HG02885 (cell line): ENCODE results near the gene CYP2W1.
"Not testable (repeated sequence)": the region's sequence is repeated elsewhere in the genome, so short reads cannot be mapped to it uniquely, and the experiment has no call there.

Experiments
- ATAC-seq: cut with Tn5 transposase; IDR thresholded peaks from one replicate; pipeline ENCODE4 v1.9.1; 2021; ENCODE audit warnings: mild to moderate bottlenecking; ENCODE audit not compliant: unreplicated experiment, poor library complexity

Gene CYP2W1

GRCh38 chr7:949021-949934 lies 33.7 kb upstream of the CYP2W1 start:
- no peak for ATAC-seq

DNA sequence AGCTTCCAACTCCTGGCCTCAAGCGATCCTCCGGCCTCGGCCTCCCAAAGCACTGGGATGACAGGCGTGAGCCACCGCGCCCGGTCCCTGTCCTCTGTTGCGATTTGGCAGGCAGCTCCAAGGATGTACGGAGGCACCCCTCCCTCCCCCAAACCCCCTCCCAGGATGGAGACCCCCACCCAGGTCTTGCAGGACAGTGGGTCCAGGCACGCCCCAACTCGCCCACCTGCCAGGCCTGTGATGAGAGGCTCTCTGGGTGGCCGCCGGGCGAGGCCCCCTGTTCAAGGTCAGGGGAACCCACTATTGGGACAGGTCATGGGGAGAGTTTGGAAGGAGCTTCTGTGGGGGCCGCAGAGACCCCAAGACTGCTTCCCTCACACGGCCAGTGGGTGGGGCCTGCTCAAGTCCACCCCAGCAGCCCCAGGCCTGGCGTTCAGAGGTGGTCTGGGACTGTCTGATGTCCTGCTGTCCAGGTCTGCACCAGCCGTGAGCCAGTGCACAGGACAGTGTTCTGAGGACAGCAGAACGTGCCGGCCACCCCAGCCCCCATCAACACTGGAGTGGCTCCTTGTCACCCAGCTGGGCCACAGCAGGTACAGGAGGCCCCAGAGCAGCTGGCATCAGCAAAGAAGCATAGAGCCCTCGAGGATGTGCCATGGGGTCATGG lies 31.0 kb upstream of the CYP2W1 start:
- no peak for ATAC-seq

DNA sequence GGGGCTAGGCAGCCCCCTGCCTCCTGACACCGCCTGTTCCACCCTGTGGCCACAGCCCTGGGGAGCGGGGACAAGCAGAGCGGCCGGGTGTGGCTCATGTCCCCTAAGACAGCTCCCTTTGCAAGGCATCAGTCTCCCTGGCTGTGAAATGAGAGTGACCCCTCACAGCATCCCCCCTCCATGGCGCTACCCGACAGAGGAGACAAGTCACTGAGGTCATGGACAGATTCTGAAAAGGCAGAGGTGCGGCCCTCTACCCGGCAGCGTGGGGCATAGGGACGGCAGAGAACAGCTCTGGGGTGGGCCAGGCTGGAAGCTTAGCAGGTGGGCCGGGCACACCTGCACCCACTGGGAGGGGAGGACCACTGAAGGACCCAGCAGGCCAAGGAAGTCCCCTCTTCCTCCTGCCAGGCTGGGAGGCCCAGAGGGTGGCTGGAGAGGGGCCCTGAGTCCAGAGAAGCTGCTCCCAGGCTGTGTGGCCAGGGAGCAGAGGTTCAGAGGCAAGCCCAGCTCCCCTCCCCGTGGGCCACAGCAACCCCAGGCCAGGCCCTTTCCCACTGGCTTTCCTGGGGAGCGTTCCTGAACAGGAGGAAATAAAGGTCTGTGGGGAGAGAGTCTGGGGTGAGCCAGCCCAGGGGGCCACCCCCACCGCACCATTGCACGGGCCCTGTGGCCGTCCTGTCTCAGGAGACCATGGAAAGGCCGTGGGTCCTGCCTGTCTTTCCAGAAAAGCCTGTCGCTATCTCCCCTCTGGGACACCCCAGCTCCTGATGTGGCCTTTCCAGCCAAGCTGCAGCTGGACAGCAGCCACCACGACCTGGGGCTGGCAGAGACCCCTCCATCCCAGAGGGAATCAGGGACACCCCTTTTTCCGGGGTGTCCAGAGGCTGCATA lies 30.2 kb upstream of the CYP2W1 start:
- ATAC-seq: no peak

- peak; percentile 34 for ATAC-seq
Observed at GRCh38 chr7:953547-954327, 29.2 kb upstream of the CYP2W1 start.

GRCh38 chr7:954330-955238 lies 28.4 kb upstream of the CYP2W1 start, which contains the start of gene ADAP1:
TSS of gene ADAP1 (minus strand) at chr7:954680. CDS start at chr7:954477, 203 bp downstream.
- peak; percentile 67 for ATAC-seq

DNA sequence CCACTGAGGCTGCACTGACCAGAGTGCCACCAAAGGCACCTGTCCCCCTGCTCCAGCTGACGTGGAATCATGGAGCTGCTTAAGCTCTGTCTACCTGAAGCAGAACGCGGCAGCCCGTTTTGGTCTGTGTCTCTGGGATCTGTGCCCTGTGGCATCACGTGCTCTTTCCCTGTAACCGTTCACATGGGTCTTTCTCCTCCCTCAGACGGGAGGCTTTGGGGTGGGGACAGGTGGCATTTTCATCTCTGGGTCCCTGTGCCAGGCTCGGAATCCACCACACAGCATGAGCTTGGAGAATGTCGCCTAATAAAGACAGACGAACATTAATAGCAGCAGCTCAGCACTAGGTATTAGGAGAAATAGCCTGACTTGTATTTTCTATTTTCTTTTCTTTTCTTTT lies 26.9 kb upstream of the CYP2W1 start:
- no peak for ATAC-seq

- no peak for ATAC-seq
Observed at GRCh38 chr7:957418-958220, 25.4 kb upstream of the CYP2W1 start.

- ATAC-seq: no peak
Observed at GRCh38 chr7:958221-959200, 24.5 kb upstream of the CYP2W1 start.

- no peak for ATAC-seq
Observed at GRCh38 chr7:959271-959670, 23.7 kb upstream of the CYP2W1 start.

DNA sequence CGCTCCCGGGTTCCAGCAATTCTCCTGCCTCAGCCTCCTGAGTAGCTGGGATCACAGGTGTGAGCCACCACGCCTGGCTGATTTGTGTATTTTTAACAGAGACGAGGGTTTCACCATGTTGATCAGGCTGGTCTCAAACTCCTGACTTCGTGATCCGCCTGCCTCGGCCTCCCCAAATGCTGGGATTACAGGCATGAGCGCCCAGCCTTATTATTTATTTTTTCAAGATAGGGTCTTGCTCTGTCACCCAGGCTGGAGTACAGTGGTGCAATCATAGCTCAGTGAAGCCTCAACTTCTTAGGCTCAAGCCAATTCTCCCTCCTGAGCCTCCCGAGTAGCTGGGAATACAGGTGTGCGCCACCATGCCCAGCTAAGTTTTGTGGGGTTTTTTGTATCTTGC lies 23.2 kb upstream of the CYP2W1 start:
- not testable (repeated sequence) for ATAC-seq

DNA sequence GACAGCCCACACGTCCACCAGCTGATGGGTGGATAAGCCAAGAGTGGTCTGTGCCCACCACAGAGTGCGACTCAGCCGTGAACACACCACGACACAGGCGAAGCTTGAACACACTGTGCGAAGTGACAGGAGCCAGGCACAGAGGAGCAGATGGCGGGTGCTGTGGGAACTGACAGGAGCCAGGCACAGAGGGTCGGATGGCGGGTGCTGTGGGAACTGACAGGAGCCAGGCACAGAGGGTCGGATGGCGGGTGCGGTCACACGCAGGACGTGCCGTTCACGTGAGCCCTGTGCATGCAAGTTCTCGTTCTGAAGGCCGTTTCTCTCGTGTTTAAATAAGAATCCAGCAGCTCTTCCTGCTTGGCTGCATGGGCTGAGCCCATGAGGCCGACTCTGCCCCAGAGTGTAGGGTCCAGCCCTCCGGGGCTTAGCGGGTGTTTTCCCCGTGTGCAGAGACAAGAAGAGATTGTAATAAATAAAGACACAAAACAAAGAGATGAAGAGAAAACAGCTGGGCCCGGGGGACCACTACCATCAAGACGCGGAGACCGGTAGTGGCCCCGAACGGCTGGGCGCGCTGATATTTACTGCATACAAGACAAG lies 22.6 kb upstream of the CYP2W1 start:
- no peak for ATAC-seq

DNA sequence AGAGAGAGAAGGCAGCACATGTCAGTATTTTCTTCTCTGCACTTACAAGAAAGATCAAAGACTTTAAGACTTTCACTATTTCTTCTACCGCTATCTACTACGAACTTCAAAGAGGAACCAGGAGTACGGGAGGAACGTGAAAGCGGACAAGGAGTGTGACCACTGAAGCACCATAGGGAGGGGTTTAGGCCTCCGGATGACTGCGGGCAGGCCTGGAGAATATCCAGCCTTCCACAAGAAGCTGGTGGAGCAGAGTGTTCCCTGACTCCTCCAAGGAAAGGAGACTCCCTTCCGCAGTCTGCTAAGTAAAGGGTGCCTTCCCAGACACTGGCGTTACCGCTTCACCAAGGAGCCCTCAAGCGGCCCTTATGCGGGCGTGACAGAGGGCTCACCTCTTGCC lies 22.0 kb upstream of the CYP2W1 start:
- ATAC-seq: not testable (repeated sequence)

GRCh38 chr7:961546-962400 lies 21.2 kb upstream of the CYP2W1 start:
- no peak for ATAC-seq

DNA sequence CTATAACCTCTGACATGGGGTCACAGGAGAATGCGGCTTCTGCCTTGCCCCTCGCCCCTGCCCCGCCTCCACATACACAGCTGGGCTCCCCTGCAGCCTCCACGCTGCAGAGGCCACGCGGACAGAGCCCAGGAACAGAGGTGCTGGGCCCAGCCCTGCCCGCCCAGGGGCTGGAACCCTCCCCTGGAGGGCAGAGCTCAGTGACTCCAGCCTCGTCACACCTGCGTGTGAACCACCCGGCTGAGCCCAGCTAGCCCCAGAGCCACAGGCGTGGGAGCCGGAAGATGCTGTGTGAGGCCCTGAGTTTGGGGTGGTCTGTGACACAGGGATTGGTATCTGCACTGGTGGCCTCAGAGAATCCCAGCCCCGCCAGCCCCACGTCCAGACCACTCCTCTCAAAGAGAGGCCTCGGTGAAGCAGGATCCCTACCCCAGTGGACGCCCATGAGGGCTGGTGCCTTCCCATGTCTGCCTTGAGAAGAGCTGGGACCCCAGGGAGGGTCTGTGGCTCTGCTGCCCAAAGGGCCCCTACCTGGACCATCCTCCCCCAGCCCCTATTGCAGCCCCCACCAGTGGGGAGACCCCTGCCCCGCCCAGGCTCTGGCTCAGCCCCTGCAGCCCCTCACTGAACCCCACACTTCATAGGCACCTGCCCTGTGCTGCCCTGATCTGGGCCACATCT lies 20.4 kb upstream of the CYP2W1 start:
- ATAC-seq: no peak
